Liver (tissue), 3 donors: Measurements from ENCODE around the gene FAIM2.

Experiments
- CTCF ChIP-seq: fragments of 150-350 bp; IDR thresholded peaks from 2 replicates; pipeline ENCODE4 v1.5.1; 2017; ENCODE audit warnings: improper control_type of control experiment, low read depth, low read length; ENCODE audit not compliant: missing input control
- FOXA2 ChIP-seq: IDR thresholded peaks from 2 replicates; pipeline ENCODE4 v1.6.1; 2016; ENCODE audit warnings: antibody characterized with exemption
- GABPA ChIP-seq, 2 donors: IDR thresholded peaks in 1 of 2; conservative IDR thresholded peaks in 1 of 2; 2 replicates each; pipeline ENCODE4 v1.6.1; 2016; ENCODE audit warnings: antibody characterized with exemption in 2 of 2, mild to moderate bottlenecking in 1 of 2, moderate library complexity in 1 of 2
- HNF4A ChIP-seq, 2 donors: conservative IDR thresholded peaks; 2 replicates each; pipeline ENCODE4 v1.6.1; 2016; ENCODE audit warnings: antibody characterized with exemption in 2 of 2, mild to moderate bottlenecking in 2 of 2
- MAX ChIP-seq: IDR thresholded peaks from 2 replicates; pipeline ENCODE4 v1.6.1; 2016; ENCODE audit warnings: antibody characterized with exemption
- RAD21 ChIP-seq, 2 donors: IDR thresholded peaks; 2 replicates each; pipeline ENCODE4 v1.6.1; 2016; ENCODE audit warnings: antibody characterized with exemption in 2 of 2, mild to moderate bottlenecking in 2 of 2
- donor health status: healthy.
- donor health status: healthy.

- TF ChIP-seq CTCF = no peak
- no peak for TF ChIP-seq RAD21 (IDR thresholded peaks at IDR 0.05)
- no peak for TF ChIP-seq MAX
- no peak for TF ChIP-seq GABPA (IDR thresholded peaks at IDR 0.05 in 1 of 2, conservative IDR thresholded peaks at IDR 0.05 in 1 of 2)
- TF ChIP-seq FOXA2 = no peak
- TF ChIP-seq HNF4A (conservative IDR thresholded peaks at IDR 0.05) = no peak
These were observed 34.5 kb downstream of the FAIM2 start for GRCh38 chr12:49868952-49869815.
